ENCODE results near the gene B3GNT7. TPM values are rescaled to one million over a fixed set of nuclear protein-coding genes. Genes with fewer than 3 reads are reported as not detected.

B3GNT7 gene
- total and polyA plus RNA-seq, 2 of the 8 experiments (the other 6 are each of a cell fraction or from before 2014, with no cell fraction given), result 26.4 to 73.1 TPM

- TF ChIP-seq SP1 (IDR thresholded peaks at IDR 0.05; ENCODE audit: low read depth, low read length) (no peak), TAF7 (optimal IDR thresholded peaks at IDR 0.05; ENCODE audit: borderline replicate concordance, low read depth, low read length) (no peak)
Measured at GRCh38 chr2:231380307-231380706, 15.2 kb upstream of the B3GNT7 start (continued).
